ENCODE results near the gene MAPRE3.

MAPRE3 gene

DNA sequence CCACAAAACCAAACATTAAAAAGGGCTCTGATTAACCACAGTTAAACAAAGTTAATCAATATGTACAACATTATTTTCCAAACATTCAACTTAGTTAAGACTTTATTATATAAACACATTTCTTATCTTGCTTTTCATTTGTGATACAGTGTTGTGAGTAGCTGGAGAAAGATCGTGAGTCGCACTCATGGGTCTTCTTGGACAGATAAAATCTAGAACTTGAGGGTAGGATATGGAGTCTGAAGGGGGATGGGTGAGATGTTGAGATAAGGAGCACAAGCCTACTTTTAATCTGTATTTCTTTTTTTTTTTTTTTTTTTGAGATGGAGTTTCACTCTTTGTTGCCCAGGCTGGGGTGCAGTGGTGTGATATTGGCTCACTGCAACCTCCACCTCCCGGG, 39.7 kb downstream of the MAPRE3 start:
- DNase-seq, result no peak

DNA sequence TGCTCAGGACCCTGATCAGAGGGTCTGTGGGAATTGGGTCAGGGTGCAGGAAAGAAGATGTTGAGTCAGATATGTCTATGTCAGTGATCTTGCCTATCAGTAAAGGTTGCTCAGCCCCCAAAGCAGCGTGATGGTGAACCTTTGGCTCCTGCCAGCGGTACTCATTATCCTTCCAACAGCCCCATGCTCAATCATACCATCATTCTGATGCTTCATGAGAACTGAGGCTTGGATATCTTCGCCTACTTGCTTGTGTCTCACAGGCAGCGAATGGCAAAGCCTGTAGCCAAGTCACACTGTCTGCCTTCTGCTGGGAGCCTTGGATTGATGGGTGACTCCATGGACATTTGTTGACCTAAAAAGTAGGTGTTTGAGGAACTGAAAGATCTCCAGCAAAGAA, 43.3 kb downstream of the MAPRE3 start:
- no peak for DNase-seq

DNA sequence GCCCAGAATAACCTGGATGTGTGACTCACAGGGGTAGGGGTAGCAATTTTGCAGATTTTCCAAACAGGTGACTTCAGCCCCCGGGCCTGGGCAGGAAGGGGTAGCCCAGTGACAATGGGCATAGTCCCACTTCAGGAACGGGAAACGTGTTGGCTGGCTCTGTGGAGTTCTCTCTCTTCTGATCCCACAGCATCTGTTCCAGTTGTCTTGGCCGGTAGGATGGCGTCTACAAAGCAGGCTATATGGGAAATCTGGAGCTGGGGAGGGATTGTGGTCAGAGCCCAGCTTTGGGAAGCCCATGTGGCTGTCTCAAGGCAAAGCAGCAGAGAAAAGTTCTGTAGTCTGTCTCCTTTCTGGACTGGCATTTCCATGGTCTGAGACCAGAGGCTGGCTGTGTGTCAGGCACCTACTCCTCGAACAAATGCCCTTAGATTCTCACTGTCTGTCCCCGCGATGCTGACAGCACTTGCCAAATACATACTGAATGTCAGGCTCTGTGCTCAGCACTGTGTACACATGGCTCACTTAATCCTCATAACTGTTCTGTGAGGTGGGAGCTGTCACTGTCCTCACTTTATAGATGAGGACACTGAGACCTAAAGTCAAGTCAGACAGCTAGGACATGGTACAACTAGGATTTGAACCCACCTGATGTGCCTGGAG, 44.5 kb downstream of the MAPRE3 start:
- DNase-seq, result peak in 8 of 51 donors; percentile 5 to 20 (median 15)

DNA sequence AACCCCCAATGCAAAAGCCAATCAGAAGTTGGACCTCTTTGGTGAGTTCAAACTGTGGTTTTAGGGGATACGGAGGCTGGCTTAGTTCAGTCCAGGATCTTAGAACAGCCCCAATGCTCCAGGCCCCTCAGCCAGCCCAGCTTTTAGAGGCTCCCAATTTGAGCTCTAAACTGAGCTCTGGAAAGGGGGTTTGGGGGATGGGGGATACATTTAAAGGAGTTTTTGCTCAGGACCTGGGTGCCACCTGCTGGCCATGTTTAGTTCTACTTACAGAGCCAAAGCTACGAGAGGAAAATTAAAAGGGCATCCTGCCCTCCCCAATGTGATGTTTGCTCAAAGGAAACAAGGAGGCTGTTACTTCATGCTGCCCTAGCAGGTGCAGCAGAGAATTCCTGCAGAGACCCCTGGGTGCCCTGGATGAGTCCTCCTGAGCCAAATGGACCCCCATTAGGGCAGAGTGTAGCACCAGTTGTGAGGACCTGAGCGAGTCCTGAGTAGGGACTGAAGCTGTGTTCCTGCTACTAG, 46.4 kb downstream of the MAPRE3 start:
- DNase-seq, result peak in 29 of 51 donors; percentile 5 to 69 (median 27)

DNA sequence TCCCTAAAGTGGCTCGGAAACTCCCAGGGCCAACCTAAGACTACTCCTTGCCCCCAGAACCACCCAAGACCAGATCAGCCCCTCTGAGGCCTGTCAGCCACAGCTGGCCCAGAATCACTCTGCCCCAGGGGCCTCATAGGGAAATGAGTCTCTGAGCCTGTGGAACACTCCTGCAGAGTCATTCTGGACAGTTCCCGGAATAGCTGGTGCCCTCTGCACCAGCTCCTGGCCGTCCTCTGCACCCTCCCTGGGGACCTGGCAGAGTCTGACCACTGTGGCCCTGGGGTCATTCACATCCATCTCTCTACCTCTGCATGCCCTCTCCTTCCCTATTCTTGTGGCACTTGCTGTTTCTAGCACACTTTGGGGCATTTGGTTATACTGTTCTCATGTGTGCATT, 47.7 kb downstream of the MAPRE3 start:
- DNase-seq, result no peak

DNA sequence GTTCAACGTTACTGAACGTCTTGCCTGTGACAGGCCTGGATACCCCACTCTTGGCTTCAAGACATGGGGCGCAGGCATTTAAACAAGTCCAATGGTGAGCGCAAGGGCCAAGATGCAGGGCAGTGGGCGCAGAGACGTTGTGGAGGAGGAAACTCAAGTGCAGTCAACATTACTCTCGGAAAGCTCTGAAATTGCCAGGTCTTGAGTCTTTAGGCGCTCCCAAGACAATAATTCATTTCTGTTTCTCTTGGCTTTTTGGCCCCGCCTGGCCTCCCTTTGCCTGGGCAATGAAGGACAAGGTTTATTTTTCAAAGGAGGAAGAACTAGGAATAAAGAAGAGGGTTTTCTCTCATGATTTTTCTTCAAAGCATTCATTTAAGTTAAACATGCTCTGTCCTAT, 49.0 kb downstream of the MAPRE3 start:
- no peak for DNase-seq

DNA sequence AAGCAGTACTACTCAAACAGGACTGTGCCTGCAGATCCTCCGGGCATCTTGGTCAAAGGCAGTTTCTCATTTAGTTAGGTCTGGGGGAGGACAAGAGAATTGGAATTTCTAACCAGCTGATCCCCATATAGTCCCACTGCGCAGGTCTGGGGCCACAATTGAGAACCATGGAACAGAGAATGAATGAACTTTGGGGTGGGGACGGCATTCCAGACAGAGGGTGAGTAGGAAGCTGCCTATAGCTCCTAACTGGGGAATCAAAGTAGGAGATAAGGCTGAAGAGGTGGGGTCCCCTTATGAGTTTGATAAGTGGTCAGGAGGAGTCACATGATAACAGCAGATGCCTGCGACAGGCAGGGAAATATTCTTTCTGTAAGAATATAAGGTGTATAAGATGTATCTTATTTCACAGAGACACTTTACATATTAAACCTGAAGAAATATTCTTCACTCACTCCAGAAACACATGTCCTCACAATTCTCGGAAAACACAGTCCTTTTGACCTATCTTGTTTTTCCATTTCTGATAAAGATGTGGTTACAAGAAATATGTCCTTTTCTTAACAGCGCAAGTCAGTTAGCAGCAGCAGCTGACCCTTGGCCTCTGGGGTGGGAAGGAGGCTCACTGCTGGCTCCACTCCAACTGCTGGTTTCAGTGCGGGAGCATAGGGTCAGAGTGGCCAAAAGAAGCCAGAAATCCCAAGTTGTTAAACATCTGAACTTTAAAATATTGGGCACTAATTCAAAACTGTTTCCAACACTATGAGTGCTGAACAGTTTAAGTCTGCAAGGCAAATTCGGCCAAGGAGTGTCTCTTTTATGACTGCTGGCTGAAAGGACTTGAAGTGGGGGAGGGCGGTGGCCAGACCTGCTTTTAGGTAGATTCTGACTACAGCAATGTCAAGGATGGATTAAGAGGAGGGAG, 49.8 kb downstream of the MAPRE3 start:
- DNase-seq, result no peak

DNA sequence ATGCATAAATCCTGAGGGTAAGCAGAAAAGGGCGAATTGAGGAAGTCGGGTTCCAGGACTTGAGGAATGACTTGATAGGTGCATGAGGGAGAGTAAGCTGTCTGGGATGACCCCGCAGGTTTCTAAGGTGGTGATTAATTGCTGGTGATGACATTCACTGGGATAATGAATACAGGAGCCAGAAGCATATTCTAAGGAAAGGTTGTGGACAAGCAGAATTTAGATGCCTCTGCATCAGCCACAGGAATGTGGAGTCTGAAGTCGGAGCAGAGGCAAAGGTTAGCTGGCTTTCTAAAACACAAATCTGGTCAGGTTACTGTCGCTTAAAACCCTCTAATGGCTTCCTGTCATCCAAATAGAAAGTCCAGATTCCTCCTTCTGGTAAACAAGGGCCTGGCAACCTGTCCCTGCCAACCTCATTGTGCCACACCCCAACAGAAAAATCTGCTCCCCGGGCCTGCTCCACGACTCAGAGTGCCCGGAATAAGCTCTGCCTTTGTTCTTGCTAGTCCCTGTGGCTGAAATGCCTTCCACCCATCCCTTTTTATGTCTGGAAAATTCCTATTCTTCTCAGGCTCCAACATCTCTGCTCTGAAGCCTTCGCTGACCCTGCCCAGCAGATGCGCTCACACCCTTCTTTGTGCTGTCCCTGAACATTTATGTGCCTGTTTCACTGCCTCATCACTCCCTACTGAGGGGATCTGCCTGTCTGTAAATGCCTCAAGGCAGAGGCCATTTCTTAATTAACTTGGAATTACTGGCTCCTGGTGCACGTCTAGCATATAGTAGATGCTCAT, 51.0 kb downstream of the MAPRE3 start:
- DNase-seq, result no peak

DNA sequence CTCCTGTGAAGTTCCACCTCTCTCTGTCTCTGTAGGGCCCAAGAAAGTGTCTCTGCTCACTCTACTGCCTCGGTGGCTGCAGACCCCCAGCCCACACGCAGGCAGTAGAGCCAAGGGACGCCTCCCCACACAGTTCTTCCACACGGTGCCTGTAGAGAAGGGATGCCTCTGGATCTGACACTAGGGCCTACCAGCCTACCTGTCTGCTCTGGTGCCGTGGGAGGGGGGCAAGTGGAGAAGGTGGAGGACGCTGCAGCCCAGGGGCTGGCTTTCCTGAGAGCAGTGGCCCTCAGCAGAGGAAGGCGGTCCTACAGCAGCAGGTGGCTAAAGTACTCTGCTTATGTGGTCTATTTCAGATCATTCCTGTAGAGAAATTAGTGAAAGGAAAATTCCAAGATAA, 53.3 kb downstream of the MAPRE3 start:
- DNase-seq, result no peak

DNA sequence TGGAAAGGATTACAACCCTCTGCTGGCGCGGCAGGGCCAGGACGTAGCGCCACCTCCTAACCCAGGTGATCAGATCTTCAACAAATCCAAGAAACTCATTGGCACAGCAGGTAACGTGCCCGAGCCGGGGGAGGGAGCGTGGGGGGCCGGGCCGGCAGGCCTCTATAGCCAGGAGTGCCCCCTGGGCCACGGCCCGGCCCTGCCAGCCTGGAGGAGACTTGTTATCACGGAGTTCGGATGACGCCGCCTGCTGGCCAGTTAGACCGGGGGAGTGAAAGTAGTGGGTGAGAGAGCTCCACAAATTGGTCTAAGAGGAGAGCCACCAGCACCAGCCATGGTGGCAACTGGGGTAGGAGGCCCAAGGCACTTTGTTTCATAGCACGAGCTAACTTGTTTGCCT, 53.8 kb downstream of the MAPRE3 start:
- DNase-seq, result no peak

DNA sequence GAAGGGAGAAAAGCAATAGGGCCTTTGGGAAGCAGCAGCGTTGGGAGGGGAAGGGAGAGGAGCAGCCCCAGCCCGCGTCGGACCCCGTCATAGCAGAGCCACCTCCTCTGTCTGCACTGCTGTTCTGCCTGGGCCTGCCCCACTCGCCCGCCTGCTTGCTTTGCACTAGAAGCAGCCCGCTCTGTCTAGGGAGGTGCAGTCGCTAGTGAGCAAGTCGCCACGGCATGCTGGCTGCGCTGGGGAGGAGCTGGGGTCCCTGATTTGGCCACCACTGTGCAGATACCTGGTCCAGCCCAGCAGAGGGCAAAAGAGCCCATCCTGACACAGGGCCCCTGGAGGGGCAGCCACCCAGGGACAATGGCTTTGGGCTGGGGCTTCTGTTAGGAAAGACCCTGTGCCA, 54.4 kb downstream of the MAPRE3 start:
- DNase-seq, result no peak

DNA sequence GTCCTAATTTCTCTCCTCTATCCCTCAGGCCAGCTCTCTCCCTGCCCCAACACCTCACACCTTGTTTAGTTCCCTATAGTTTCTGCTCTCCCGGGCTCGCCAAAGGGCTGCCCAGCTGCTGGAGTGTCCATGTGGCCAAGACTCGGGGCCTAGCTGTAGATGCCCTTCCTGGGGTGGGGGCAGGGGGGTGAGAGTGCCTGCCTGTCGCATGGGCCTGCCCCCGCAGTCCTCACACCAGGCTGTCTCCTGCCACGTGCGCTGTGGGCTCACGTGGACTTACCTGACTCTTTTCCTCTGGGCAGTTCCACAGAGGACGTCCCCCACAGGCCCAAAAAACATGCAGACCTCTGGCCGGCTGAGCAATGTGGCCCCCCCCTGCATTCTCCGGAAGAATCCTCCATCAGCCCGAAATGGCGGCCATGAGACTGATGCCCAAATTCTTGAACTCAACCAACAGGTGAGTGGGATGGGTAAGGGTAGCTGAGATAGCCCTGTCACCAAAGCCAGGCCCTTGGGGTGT, 54.9 kb downstream of the MAPRE3 start:
- DNase-seq, result no peak

DNA sequence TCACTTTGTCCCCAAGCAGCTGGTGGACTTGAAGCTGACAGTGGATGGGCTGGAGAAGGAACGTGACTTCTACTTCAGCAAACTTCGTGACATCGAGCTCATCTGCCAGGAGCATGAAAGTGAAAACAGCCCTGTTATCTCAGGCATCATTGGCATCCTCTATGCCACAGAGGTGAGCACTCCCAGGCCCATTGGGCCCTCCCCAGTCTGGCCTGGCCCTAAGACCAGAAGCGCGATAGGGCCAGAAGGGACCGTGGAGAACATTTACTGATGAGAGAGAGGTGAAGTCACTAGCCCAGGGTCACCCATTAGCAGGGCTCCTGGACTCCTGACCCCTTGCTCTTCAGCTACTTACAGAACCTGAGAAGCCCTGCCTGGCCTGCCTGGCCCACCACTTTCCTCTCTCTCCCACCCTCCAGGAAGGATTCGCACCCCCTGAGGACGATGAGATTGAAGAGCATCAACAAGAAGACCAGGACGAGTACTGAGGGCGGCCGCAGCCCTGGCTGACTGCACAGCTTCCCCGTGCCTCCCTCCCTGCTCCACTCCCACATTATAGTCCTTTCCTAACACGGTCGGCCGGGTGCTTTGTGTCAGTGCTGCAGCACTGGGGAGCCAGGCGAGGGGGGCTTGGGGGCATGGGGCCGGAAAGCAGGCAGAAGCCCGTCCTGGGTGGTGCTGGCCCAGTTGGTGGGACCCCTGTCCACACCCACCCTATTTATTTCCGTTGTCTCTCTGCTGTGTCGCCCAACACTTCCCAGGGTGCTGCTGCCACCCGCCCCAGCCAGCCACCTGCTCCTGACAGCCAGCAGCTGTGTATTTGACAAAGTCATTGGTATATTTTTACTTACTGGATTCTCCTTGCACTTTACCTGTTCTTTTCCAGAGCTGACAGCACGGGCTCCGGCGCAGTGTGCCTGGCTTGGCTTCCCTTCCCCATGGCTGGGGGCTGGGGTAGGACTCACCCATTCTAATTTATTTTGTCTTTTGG, 55.7 kb downstream of the MAPRE3 start:
- no peak for DNase-seq

DNA sequence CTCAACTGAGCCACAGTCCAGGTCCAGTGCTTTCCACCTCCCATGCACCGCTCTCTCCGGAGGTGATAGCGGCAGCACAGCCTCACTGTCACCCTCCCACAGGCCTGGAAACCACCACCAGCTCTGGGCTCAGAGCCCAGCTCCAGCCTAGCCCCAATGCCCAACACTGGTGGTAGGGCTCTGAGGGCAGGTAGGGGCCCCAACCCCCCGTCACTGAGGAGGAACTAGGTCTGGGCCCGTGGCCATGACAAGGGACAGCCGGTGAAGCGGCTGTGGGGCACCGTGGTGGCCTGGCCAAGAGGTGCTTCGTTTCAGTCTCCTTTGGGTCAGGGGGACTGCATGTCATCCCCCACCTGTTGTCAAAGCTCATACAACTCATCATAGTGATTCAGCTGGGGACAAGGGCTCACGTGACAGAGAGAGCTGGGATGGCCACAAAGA, 56.8 kb downstream of the MAPRE3 start:
- DNase-seq, result no peak

DNA sequence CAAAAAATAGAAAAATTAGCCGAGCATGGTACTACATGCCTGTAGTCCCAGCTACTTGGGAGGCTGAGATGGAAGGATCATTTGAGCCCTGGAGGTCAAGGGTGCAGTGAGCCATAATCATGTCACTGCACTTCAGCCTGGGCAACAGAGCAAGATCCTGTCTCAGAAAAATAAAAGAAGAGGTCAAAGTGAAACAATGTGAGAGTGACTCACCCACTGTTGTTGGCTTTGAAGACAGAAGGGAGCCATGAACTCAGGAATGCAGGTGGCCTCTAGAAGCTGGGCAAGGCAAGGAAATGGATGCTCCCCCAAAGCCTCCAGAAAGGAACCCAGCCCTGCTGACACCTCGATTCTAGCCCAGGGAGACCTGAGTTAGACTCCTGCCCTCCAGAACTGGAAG, 58.6 kb downstream of the MAPRE3 start:
- DNase-seq, result no peak

DNA sequence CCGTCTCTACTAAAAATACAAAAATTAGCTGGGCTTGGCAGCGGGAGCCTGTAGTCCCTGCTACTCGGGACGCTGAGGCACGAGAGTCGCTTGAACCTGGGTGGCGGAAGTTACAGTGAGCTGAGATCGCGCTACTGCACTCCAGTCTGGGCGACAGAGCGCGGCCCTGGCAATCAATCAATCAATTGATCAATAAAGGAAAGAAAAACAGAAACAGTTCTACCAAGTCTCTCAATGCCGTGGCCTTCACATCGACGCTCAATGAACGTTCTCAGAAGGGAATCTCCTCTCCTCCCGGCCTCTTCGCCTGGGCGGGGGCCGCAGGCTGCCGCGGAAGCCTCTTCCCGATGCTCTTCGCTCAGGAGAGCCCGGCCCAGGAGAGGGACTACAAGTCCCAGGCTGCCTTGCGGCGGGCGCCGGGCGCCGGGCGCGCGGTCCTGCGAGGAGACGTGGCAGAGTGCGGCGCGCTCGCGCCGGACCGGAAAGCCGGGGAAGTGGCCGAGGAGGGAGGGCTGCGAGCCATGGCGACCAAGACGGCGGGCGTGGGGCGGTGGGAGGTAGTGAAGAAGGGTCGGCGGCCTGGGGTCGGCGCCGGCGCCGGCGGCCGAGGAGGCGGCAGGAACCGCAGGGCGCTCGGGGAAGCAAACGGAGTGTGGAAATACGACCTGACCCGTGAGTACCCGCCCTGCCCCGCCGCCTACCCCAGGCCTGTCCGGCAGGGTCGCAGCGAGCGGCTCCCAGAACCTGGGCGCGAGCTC, 62.2 kb downstream of the MAPRE3 start, which contains the start of gene TMEM214:
Gene TMEM214, plus strand, starts transcription at position 471 of the 758 bp plus-strand sequence. Its CDS starts 51 bp downstream, at position 522.
- DNase-seq, result peak; percentile 23 to 91 (median 76)

DNA sequence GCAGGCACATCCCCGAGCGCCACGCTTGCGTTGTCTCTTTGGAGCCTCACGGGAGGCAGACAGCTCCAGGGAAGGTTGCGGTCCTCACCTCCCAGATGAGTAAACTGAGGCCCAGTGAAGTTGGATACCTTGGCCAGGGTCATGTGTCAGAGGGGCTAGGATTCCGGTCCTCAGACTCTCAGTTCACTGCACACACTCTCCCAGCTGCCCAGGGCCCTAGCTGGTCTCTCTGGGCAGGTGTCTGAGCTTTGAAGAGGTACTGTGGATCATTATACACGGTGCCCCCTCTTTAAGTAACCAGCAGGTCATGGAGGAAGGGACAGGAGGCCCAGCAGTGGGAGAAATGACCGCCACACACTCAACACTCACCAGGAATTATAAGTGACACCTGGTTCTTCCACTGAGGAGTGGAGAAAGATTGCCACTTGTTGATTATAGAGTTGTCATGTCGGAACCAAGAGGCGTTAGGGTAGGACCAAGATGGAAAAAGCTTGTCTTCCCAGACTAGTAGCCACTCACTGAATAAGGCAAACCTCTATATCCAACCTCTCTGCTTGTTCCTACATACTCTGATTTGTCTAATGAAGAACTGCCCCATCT, 62.9 kb downstream of the MAPRE3 start:
- DNase-seq, result no peak

DNA sequence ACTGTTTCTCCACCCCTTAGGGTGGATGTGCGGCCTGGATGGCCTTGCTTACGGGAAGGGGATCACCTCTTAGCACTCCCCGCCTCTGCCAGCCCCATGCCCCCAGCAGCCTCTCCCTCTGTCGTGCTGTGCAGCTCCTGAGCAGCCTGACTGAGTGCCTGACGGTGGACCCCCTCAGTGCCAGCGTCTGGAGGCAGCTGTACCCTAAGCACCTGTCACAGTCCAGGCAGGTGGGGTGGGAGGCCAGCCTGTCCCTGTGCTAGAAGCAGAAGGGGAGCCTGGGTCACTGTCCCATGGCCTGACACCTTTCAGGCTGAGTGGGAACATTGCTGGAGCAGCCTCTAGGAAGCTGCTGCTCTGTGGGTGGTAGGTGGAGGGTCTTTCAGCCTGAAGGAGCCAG, 67.6 kb downstream of the MAPRE3 start:
- no peak for DNase-seq

Measured in hypothalamus (tissue), 51 donors.